Erythroblast (primary cell): Measurements from ENCODE around the gene SLC1A4.
A peak's percentile ranks its signal among the peaks of the same experiment; 100 is the strongest.

Experiments
- GATA1 ChIP-seq: IDR thresholded peaks from 2 replicates; pipeline ENCODE4 v1.6.1; 2011; ENCODE audit warnings: low read depth, mild to moderate bottlenecking, control low read depth, low read length, moderate library complexity
- POLR2A ChIP-seq: IDR thresholded peaks from 2 replicates; pipeline ENCODE4 v1.6.1; 2011; ENCODE audit warnings: mild to moderate bottlenecking, low read length

- TF ChIP-seq POLR2A (peak; percentile 62), GATA1 (no peak)
Observed at GRCh38 chr2:65056215-65057053, 67.2 kb downstream of the SLC1A4 start, which contains the start of gene CEP68.
